A204.1 (cell line): Measurements from ENCODE around the gene GLRA1.

Source experiments
- FAIRE-seq: peaks from 2 replicates; lab custom pipeline; 2012; peaks lifted over from hg19 to GRCh38; lab: Jason Lieb, UNC

GLRA1 gene

DNA sequence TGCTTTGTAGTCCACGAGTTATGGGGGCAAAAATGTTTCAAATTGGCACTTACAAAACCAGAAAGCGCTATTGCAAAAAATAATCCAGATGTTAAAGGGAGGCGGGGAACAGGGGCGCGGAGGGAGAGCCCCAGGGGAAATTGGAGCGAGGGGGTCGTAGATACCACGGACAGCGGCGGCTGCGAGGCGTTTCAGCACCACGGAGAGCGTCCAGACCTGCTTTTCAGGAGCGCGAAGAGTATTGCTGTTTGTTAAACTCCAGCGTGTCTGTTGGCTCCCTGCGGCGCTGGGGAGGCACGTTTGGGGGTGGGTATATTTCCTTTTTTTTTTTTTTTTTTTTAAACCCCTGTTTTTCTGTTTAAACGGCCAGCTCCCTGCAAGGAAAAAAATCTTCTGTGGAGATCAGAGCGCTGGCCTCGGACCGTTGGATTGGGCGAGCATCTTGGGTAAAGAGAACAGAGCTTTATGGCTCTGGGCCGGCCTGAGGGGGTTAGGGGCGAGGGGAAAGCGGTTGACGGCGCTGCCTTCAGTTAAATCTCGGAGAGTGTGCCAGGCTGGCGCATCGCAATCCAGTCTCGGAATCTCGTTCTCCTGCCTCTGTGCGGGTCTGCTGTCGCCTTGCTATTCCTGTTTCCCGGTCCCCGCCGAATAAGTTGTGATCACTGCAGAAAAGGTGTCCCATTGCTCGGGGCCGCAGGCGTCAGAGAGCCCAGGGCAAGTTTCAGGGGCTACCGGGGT, at the start of gene GLRA1:
Gene GLRA1 (minus strand): TSS at position 288 of the 738 bp plus-strand sequence. CDS start 302 bp downstream, outside the sequence.
- no peak for FAIRE-seq

- no peak for FAIRE-seq
Observed at GRCh38 chr5:151970885-151971284, 46.2 kb upstream of the GLRA1 start.

GRCh38 chr5:151967865-151968264, 43.2 kb upstream of the GLRA1 start:
- no peak for FAIRE-seq

DNA sequence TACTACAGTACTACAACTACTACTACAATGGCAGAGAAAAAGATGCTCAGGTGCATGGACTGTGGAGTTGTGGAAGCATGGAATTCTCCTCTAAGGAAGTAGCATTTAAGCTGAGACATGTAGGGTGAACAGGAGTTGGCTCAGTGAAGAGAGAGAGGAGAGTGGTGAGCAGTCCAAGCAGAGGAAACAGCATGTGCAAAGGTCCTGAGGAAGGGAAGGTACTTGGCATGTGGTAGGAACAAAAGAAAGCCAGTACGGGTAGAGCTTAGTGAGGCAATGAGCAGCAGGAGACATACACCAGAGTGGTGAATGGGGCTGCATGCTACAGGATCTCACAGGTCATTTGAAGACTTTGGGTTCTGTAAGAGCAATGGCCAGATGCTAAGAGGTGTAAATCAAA, 41.4 kb upstream of the GLRA1 start:
- FAIRE-seq: no peak

DNA sequence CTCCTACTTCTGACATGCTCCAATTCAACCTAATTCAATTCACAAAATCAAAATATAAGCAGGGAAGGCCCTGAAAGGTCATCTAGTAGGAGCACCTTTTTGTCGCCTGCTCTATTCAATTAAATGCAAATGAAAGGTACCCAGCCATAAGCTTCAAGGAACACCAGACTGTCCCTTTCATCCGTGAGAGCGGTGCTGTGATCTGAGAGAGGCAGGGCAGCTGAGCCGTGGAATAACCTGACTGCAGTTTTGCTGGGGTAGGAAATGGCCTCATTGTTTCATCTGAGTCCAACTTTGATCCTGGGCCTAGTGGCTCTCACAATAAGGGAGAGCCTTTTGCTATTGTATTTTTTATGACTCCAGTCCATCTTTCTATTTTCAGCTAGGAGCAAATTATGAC, 39.8 kb upstream of the GLRA1 start:
- no peak for FAIRE-seq

GRCh38 chr5:151961557-151961956, 36.9 kb upstream of the GLRA1 start:
- no peak for FAIRE-seq

GRCh38 chr5:151958111-151958510, 33.5 kb upstream of the GLRA1 start:
- FAIRE-seq: no peak

DNA sequence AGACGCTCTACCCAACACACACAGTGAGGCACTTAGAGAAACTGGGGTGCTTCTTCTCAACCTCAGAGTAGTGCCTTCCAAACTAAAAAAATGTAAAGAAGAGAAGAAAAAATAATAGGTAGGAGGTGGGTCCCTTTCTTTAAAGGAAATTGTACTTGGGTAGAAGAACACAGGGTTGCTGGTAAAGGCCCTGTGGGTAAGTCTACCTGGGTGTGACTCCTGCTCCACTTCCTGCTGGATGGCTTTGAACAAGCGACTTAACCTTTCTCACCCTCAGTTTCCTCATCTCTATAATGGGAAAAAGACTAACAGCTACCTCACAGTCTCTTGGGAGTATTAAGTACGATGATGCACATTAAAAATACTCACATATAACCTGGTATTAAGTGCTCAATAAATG, 32.1 kb upstream of the GLRA1 start:
- no peak for FAIRE-seq

- FAIRE-seq: no peak
Observed at GRCh38 chr5:151954255-151954654, 29.6 kb upstream of the GLRA1 start.

GRCh38 chr5:151953833-151954232, 29.2 kb upstream of the GLRA1 start:
- FAIRE-seq: no peak

DNA sequence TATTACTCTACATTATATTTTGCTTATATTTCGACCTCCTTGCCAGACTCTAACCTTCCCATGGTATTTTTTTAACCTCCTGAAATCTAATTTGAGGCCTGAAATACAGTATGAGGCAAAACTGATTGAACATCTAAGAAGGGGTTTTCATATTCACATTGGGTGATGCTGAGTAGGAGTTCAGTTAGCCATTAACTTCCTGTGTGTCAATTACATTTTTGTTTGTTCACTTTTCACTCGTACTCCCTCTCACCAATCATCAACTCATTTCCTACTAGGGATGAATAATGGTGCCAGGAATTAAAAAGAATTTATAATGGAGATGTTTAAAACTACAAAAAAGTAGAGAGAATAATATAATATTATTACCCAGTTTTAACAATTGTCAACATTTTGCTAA, 27.6 kb upstream of the GLRA1 start:
- no peak for FAIRE-seq

GRCh38 chr5:151950706-151951105, 26.1 kb upstream of the GLRA1 start:
- no peak for FAIRE-seq

DNA sequence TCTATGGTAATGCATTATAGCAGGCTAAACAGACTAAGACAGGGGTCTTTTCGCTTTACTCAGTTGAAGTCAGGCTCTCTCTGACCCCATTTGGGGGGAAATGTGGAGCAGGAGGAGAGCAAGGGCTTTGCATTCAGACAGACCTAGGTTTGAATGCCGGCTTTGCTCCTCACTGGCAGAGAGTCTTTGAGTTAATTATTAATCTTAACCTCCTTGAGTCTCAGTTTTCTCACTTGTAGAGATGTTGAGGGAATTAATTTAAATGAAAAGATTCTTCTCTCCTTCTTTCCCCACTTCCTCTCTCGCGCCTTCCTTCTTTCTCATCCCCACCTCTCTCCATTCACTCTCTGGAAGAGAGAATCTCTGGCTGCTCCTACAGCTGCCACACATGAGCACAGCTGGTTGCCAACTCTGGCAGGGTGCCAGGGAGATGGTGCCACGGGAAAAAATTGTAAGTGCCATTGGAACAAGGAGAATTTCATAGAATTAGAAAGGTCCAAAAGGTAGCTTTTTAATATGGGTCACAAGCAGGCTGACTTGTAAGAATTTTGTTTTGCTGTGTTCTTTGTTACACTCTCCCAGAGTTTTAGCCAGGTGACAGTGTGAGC, 25.2 kb upstream of the GLRA1 start:
- no peak for FAIRE-seq

GRCh38 chr5:151949113-151949512, 24.5 kb upstream of the GLRA1 start:
- FAIRE-seq: no peak

DNA sequence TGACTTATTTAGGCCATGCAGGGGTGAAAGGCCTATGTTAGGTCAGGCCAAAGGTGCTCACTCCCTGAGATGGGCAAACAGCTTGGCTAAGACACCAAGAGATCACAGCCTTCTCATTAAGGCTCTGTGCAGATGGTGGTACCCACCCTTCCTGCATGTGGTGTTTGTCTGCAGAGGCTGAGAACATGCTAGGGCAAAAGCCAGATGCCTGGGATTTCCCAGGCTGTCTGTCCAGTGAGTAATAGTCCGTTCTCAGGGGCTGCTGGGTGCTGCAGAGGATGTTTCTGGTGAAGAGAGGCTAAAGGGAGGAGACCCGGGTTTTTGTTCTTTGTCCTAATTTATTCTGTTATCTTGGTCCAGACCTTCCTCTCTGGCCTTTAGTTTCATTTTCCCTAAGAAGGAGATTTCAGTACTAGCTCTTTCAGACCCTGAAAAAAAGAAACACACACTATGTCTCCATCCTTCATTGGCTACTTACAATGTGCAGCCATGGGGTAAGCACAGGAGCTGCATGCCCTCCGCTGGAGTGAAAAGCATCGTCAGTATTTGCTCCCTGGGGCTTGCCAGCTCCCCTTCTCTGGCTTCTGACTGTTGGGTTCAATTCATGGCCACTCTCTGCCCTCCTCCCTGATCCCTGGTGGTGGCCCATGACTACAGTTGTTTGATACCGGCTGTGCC, 23.4 kb upstream of the GLRA1 start:
- FAIRE-seq: no peak

DNA sequence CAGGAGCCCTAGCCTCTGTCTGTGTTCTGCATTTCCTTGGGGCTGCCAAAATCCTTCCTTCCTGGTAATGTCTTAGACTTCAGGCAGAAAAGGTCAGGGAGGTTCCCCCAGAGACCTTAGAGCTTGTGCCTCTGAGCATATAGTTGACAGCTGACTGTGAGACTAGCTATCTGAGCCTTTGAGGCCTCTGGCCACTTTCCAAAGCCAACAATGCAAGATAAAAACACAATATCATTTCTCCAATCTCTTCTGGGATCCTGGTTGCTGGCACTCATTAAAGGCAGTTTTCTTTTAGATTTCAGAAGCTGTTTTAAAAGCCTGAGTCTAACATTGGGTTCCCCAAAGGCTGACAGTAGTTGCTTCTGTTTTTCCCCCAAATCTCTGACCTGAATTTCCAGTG, 13.2 kb upstream of the GLRA1 start:
- FAIRE-seq: no peak

DNA sequence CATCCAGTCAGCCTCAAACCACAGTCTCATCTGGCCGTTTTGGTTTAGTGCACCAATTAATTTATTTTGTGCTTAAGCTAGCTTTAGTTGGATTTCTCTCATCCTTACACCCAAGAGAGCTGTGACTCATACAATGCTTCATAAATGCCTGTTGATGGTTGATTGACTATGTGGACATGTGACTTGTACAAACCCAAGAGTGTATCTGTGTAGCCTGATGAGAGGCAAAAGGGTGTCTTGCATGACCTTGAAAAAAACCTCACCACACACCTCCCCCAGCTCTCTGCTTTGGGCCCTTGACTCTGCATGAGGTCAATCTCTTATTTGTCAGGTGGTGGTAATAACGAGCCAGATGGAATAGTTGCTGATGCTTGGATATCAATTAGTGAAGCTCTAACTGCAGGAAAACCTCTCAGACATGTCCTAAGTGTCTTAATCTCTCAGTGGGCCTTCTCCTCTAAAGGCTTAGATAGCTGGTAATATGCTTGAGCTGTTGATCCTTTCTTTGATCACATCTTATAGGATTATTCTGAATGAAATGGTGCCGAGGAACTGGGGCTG, 10.6 kb upstream of the GLRA1 start:
- FAIRE-seq: no peak

DNA sequence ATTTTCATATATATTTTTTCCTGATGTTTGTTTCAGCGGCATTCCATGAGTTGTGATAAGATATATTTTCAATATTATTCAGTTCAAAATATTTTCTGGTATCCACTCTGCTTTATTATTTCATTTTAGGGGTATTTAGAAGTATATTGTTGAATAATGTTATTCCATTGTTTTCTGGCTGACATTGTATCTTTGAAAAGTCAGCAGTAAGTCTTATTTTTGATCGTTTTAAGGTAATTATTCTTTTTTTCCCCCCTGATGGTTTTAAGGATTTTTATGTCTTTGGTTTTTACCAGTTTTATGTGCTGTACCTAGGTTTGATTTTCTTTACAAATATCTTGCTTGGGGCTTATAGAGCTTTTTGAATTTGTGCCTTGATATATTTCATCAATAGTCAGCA, 6.6 kb upstream of the GLRA1 start:
- FAIRE-seq: no peak

DNA sequence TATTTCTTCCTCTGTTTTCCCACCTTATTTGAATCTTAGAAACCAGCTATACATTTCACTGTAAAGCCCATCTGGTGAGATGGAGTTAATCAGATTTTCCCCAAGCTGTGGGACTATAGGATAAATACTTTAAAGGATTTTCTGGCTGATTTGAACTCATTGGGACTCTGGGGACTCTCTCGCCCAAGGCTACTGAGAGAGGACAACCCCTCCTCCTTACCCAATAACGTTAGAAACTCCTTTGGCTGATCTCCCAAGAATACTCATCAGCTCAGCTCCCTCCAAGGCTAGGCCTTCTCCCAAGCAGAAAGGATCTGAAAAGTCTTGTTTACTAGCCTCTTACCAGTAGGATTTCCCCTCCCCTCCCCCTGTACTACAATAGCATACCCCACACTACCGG, 1.5 kb upstream of the GLRA1 start:
- FAIRE-seq: no peak

- FAIRE-seq: no peak
Observed at GRCh38 chr5:151925340-151925739, 689 bp upstream of the GLRA1 start.

DNA sequence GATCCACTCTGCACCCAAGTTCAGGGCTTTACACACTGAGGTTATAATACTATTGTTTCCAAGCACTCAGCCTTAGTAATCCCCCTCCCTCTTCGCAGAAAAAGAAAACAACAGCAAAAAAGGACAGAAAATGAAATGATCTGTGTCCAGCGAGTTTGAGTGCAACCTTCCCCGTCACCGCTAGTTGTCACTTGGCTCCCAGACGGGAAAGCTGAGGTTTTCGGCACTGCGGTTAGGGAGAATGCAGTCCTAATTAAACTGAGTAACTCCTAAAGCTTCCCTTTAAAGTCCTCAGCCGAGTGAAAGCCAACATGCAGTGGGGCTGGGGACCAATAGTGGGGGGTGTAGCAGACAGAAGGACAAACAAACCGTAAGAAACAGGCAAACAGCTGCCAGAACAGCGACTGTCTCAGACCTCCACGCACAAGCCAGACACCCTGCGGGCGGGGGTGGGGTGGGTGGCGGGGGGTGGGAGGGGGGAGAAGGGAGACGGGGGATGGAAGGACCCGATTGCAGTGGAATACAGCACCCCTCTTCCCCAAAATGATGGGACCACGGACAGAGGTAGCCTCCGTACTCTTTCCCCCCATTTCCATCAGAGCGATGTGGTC, 680 bp downstream of the GLRA1 start:
- no peak for FAIRE-seq

DNA sequence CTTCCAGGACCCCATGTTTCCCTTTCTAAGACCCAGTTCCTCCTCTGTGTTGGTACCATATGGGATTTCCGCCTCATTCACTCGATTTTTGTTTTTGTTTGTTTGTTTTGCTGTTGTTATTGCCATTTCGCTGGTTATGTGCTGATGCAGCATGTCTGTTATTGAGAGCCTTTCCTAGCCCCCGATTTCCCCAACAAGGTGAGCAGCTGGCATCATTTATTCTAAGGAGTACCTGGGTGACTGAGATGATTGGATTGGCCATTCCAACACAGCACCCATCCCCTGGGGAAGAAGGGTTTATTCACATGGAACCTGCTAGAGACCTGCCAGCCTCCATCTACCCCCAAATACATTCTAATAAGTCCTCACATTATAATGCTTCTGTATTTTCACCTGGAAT, 2.7 kb downstream of the GLRA1 start:
- FAIRE-seq: no peak

GRCh38 chr5:151917904-151918303, 6.7 kb downstream of the GLRA1 start:
- no peak for FAIRE-seq
